Ascending aorta (tissue), 2 donors: ENCODE measurements around the gene TTC13. TPM values are rescaled to one million over a fixed set of nuclear protein-coding genes. Genes with fewer than 3 reads are reported as not detected.
A peak's percentile ranks its signal among the peaks of the same experiment; 100 is the strongest.

Experiments used
- DNase-seq, 2 donors: peaks; one replicate each; pipeline ENCODE4 v3.0.0-alpha.2; 2019; ENCODE audit warnings: low spot score in 2 of 2
- H3K27ac ChIP-seq, 2 donors: fragments of 200-600 bp; sonication (generic); one replicate each; pipeline ENCODE4 v1.5.1; 2016 to 2017; ENCODE audit warnings: mild to moderate bottlenecking in 1 of 2
- H3K27me3 ChIP-seq: fragments of 200-600 bp; sonication (generic); one replicate; pipeline ENCODE4 v1.5.1; 2017
- H3K36me3 ChIP-seq, 2 donors: fragments of 200-600 bp; sonication (generic); one replicate each; pipeline ENCODE4 v1.5.1; 2016
- H3K4me1 ChIP-seq, 2 donors: fragments of 200-600 bp; sonication (generic); one replicate each; pipeline ENCODE4 v1.5.1; 2016 to 2017; ENCODE audit warnings: mild to moderate bottlenecking in 1 of 2
- H3K4me3 ChIP-seq, 2 donors: fragments of 200-600 bp; sonication (generic); one replicate each; pipeline ENCODE4 v1.5.1; 2016 to 2017; ENCODE audit warnings: mild to moderate bottlenecking in 1 of 2
- H3K9me3 ChIP-seq, 2 donors: fragments of 200-600 bp; sonication (generic); one replicate each; pipeline ENCODE4 v1.5.1; 2016
- CTCF ChIP-seq, 3 experiments: fragments of 200-600 bp in 2 of 3; fragments of 450-650 bp in 1 of 3; sonication (generic) in 2 of 3; IDR thresholded peaks; one replicate each; pipeline ENCODE4 v1.5.1; 2016 to 2019; ENCODE audit warnings: antibody characterized with exemption in 3 of 3, mild to moderate bottlenecking in 1 of 3, moderate library complexity in 1 of 3
- intact Hi-C: fragments of 100-400 bp; cut with DNase I; formaldehyde crosslinking; loops from one replicate; pipeline ENCODE4 v1.15.1; 2023
- total RNA-seq: library from RNA; depleted of rRNA; stranded (reverse); fragments of >200 nt; gene quantifications from one replicate; pipeline ENCODE4 v1.1.0, GENCODE V29; 2016

Gene TTC13
- total RNA-seq, 1 donor from 2014 or later = 21.5 TPM

- no peak for DNase-seq
- intact Hi-C loops = no loop called here
- Histone ChIP-seq H3K36me3 (no peaks in the 10 kb centered on the region), H3K27me3 (no peaks in the 10 kb centered on the region), H3K4me3 (no peak overlapping the region), H3K9me3 (no peaks in the 10 kb centered on the region), H3K27ac (no peak overlapping the region), H3K4me1 (peaks cover 0 to 4% of the 10 kb centered on the region in 2 donors)
- no peak for TF ChIP-seq CTCF (IDR thresholded peaks at IDR 0.05)
These were observed 100.6 kb downstream of the TTC13 start for GRCh38 chr1:230877924-230878590.

GRCh38 chr1:230877146-230877923 lies 101.3 kb downstream of the TTC13 start:
- no peak for TF ChIP-seq CTCF (IDR thresholded peaks at IDR 0.05)
- intact Hi-C loops = no loop called here
- no peaks in the 10 kb centered on the region for H3K36me3 ChIP-seq
- H3K9me3 ChIP-seq = no peaks in the 10 kb centered on the region
- no peak overlapping the region for H3K4me3 ChIP-seq
- H3K27me3 ChIP-seq = no peaks in the 10 kb centered on the region
- no peak for DNase-seq
- H3K4me1 ChIP-seq = peaks cover 0 to 4% of the 10 kb centered on the region in 2 donors
- no peak overlapping the region for H3K27ac ChIP-seq

GRCh38 chr1:230876660-230877059 lies 102.0 kb downstream of the TTC13 start:
- Histone ChIP-seq H3K36me3 (no peaks in the 10 kb centered on the region), H3K4me3 (no peak overlapping the region), H3K27me3 (no peaks in the 10 kb centered on the region), H3K4me1 (peaks cover 0 to 4% of the 10 kb centered on the region in 2 donors), H3K9me3 (no peaks in the 10 kb centered on the region), H3K27ac (no peak overlapping the region)
- DNase-seq = no peak
- no peak for TF ChIP-seq CTCF (IDR thresholded peaks at IDR 0.05)
- intact Hi-C loops = no loop called here

GRCh38 chr1:230875370-230875769 lies 103.3 kb downstream of the TTC13 start:
- no peaks in the 10 kb centered on the region for H3K36me3 ChIP-seq
- no peak overlapping the region for H3K27ac ChIP-seq
- H3K4me3 ChIP-seq = no peak overlapping the region
- H3K4me1 ChIP-seq = peaks cover 0 to 4% of the 10 kb centered on the region in 2 donors
- intact Hi-C loops = no loop called here
- H3K9me3 ChIP-seq = no peaks in the 10 kb centered on the region
- DNase-seq = no peak
- no peak for TF ChIP-seq CTCF (IDR thresholded peaks at IDR 0.05)
- H3K27me3 ChIP-seq = no peaks in the 10 kb centered on the region

- Histone ChIP-seq H3K9me3 (no peaks in the 10 kb centered on the region), H3K27me3 (no peaks in the 10 kb centered on the region), H3K4me1 (peaks cover 0 to 6% of the 10 kb centered on the region in 2 donors), H3K27ac (peak overlapping the region; percentile 96 to 99), H3K36me3 (no peaks in the 10 kb centered on the region), H3K4me3 (no peak overlapping the region)
- intact Hi-C loops = no loop called here
- TF ChIP-seq CTCF (IDR thresholded peaks at IDR 0.05) = no peak
- no peak for DNase-seq
These were observed 107.7 kb downstream of the TTC13 start for GRCh38 chr1:230870916-230871315.
